ENCODE results near the gene CCND2. TPM values are rescaled to one million over a fixed set of nuclear protein-coding genes. Genes with fewer than 3 reads are reported as not detected.

The CCND2 gene
- total RNA-seq, 1 donor from 2014 or later = 98.0 TPM

DNA sequence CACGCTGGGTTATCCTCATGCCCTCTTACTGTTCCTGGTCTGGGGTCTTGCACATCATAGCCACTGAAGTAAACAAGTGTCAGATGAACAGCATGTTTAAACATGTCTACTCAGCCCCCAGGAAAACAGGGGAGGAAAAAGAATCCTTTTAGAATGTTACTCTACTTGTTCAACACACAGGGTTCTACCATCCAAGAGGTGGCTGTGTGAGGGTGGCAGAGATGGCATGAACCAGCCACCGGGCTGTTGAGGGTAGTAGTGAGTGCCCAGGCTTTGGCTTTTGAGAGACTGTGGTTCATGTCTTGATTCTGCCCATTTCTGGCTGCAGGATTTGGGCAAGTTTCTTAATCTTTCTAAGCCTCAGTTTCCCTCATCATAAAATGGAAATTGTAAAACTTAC lies 21.6 kb upstream of the CCND2 start:
- no peaks in the 10 kb centered on the region for H3K27me3 Mint-ChIP-seq (ENCODE audit: unreplicated experiment)
- H3K27ac Mint-ChIP-seq (ENCODE audit: unreplicated experiment) = no peak overlapping the region

GRCh38 chr12:4252601-4253000 lies 21.0 kb upstream of the CCND2 start:
- TF ChIP-seq CTCF (IDR thresholded peaks at IDR 0.05; ENCODE audit: partially characterized antibody, unreplicated experiment) = no peak
- DNase-seq = no peak
- H3K27me3 Mint-ChIP-seq (ENCODE audit: unreplicated experiment) = no peaks in the 10 kb centered on the region
- H3K4me1 Mint-ChIP-seq (ENCODE audit: low read depth, unreplicated experiment) = peaks cover 7% of the 10 kb centered on the region
- no peaks in the 10 kb centered on the region for H3K36me3 Mint-ChIP-seq (ENCODE audit: unreplicated experiment)
- no peak overlapping the region for H3K4me3 Mint-ChIP-seq (ENCODE audit: unreplicated experiment)
- no peak overlapping the region for H3K27ac Mint-ChIP-seq (ENCODE audit: unreplicated experiment)
- no peaks in the 10 kb centered on the region for H3K9me3 Mint-ChIP-seq (ENCODE audit: unreplicated experiment)

More for the DNA sequence above, 21.6 kb upstream of the CCND2 start:
- Mint-ChIP-seq H3K36me3 (ENCODE audit: unreplicated experiment) (no peaks in the 10 kb centered on the region), H3K4me1 (ENCODE audit: low read depth, unreplicated experiment) (peaks cover 8% of the 10 kb centered on the region), H3K9me3 (ENCODE audit: unreplicated experiment) (no peaks in the 10 kb centered on the region), H3K4me3 (ENCODE audit: unreplicated experiment) (no peak overlapping the region)
- no peak for TF ChIP-seq CTCF (IDR thresholded peaks at IDR 0.05; ENCODE audit: partially characterized antibody, unreplicated experiment)
- no peak for DNase-seq

GRCh38 chr12:4256043-4256826 lies 17.3 kb upstream of the CCND2 start:
- H3K36me3 Mint-ChIP-seq (ENCODE audit: unreplicated experiment) = peaks cover 5% of the 10 kb centered on the region
- no peak for TF ChIP-seq CTCF (IDR thresholded peaks at IDR 0.05; ENCODE audit: partially characterized antibody, unreplicated experiment)
- peaks cover 2% of the 10 kb centered on the region for H3K27me3 Mint-ChIP-seq (ENCODE audit: unreplicated experiment)
- no peak overlapping the region for H3K4me3 Mint-ChIP-seq (ENCODE audit: unreplicated experiment)
- H3K27ac Mint-ChIP-seq (ENCODE audit: unreplicated experiment) = no peak overlapping the region
- H3K9me3 Mint-ChIP-seq (ENCODE audit: unreplicated experiment) = no peaks in the 10 kb centered on the region
- DNase-seq = no peak
- H3K4me1 Mint-ChIP-seq (ENCODE audit: low read depth, unreplicated experiment) = no peaks in the 10 kb centered on the region

- no peak for TF ChIP-seq CTCF (IDR thresholded peaks at IDR 0.05; ENCODE audit: partially characterized antibody, unreplicated experiment)
- Mint-ChIP-seq H3K27ac (ENCODE audit: unreplicated experiment) (no peak overlapping the region), H3K4me3 (ENCODE audit: unreplicated experiment) (no peak overlapping the region), H3K36me3 (ENCODE audit: unreplicated experiment) (peaks cover 5% of the 10 kb centered on the region), H3K27me3 (ENCODE audit: unreplicated experiment) (peaks cover 2% of the 10 kb centered on the region), H3K4me1 (ENCODE audit: low read depth, unreplicated experiment) (no peaks in the 10 kb centered on the region), H3K9me3 (ENCODE audit: unreplicated experiment) (no peaks in the 10 kb centered on the region)
- no peak for DNase-seq
These were observed 16.1 kb upstream of the CCND2 start for GRCh38 chr12:4257442-4257841.

DNA sequence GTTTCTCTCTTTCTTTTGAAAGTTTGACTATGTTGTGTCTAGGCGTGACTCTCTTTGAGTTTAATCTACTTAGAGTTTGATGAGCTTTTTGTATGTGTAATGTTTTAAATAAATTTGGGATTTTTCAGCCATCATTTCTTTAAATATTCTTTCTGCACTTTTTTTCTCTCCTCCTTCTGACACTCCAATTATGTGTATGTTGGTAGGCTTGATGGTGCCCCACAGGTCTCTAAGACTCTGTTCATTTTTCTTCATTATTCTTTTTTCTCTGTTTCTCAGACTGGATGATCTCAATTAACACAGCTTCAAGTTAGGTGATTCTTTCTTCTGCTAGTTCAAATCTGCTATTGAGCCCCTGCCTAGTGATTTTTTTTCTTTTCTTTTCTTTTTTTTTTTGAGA lies 14.5 kb upstream of the CCND2 start:
- Mint-ChIP-seq H3K36me3 (ENCODE audit: unreplicated experiment) (peaks cover 5% of the 10 kb centered on the region), H3K27ac (ENCODE audit: unreplicated experiment) (no peak overlapping the region), H3K27me3 (ENCODE audit: unreplicated experiment) (peaks cover 2% of the 10 kb centered on the region), H3K4me1 (ENCODE audit: low read depth, unreplicated experiment) (no peaks in the 10 kb centered on the region), H3K4me3 (ENCODE audit: unreplicated experiment) (no peak overlapping the region), H3K9me3 (ENCODE audit: unreplicated experiment) (no peaks in the 10 kb centered on the region)
- TF ChIP-seq CTCF (IDR thresholded peaks at IDR 0.05; ENCODE audit: partially characterized antibody, unreplicated experiment) = no peak
- DNase-seq = no peak
